Trophoblast cell (in vitro differentiated cells and primary cell): ENCODE data around the gene TRIM15.

Experiments
- DNase-seq, 2 donors: peaks; one replicate each; pipeline ENCODE4 v3.0.0-alpha.2; 2016
- H2AFZ ChIP-seq: 2 replicates; pipeline ENCODE4 v1.6.1; 2013; ENCODE audit warnings: low read length, moderate library complexity, mild to moderate bottlenecking; ENCODE audit not compliant: insufficient read depth, poor library complexity
- H2AK5ac ChIP-seq: 2 replicates; pipeline ENCODE4 v1.6.1; 2013; ENCODE audit warnings: mild to moderate bottlenecking, low read length
- H2BK120ac ChIP-seq: 2 replicates; pipeline ENCODE4 v1.6.1; 2013; ENCODE audit warnings: low read length, mild to moderate bottlenecking, moderate library complexity; ENCODE audit not compliant: insufficient read depth, poor library complexity
- H2BK12ac ChIP-seq: 2 replicates; pipeline ENCODE4 v1.6.1; 2013; ENCODE audit warnings: mild to moderate bottlenecking, low read length, moderate library complexity
- H2BK5ac ChIP-seq: 2 replicates; pipeline ENCODE4 v1.6.1; 2013; ENCODE audit warnings: low read length, low read depth, moderate library complexity, mild to moderate bottlenecking; ENCODE audit not compliant: poor library complexity
- H3K14ac ChIP-seq: 2 replicates; pipeline ENCODE4 v1.6.1; 2013; ENCODE audit warnings: mild to moderate bottlenecking, low read length
- H3K18ac ChIP-seq: 2 replicates; pipeline ENCODE4 v1.6.1; 2013; ENCODE audit warnings: mild to moderate bottlenecking, low read length
- H3K23ac ChIP-seq: 2 replicates; pipeline ENCODE4 v1.6.1; 2013; ENCODE audit warnings: low read length
- H3K27ac ChIP-seq: 2 replicates; pipeline ENCODE4 v1.5.1; 2013; ENCODE audit warnings: low read depth, mild to moderate bottlenecking, inconsistent platforms, low read length, moderate library complexity
- H3K27me3 ChIP-seq: 2 replicates; pipeline ENCODE4 v1.6.1; 2013; ENCODE audit warnings: inconsistent platforms, mild to moderate bottlenecking, low read length, moderate library complexity; ENCODE audit not compliant: insufficient read depth
- H3K36me3 ChIP-seq, 2 experiments: 1 replicate in 1 of 2; 2 replicates in 1 of 2; pipeline ENCODE4 v1.6.1; 2013; ENCODE audit warnings: low read length in 2 of 2, mild to moderate bottlenecking in 2 of 2, moderate library complexity in 1 of 2; ENCODE audit not compliant: insufficient read depth in 2 of 2, control insufficient read depth in 1 of 2
- H3K4ac ChIP-seq: 2 replicates; pipeline ENCODE4 v1.6.1; 2013; ENCODE audit warnings: low read depth, mild to moderate bottlenecking, low read length, moderate library complexity
- H3K4me1 ChIP-seq, 2 experiments: 1 replicate in 1 of 2; 2 replicates in 1 of 2; pipeline ENCODE4 v1.6.1; 2013; ENCODE audit warnings: low read length in 2 of 2, mild to moderate bottlenecking in 2 of 2, moderate library complexity in 1 of 2; ENCODE audit not compliant: insufficient read depth in 2 of 2, control insufficient read depth in 1 of 2
- H3K4me2 ChIP-seq: 2 replicates; pipeline ENCODE4 v1.6.1; 2013; ENCODE audit warnings: inconsistent platforms, mild to moderate bottlenecking, low read length, moderate library complexity
- H3K4me3 ChIP-seq: 2 replicates; pipeline ENCODE4 v1.5.1; 2013; ENCODE audit warnings: mild to moderate bottlenecking, low read depth, low read length, inconsistent platforms
- H3K79me1 ChIP-seq: one replicate; pipeline ENCODE4 v1.6.1; 2013; ENCODE audit warnings: low read length
- H3K79me2 ChIP-seq: 2 replicates; pipeline ENCODE4 v1.6.1; 2013; ENCODE audit warnings: low read length, mild to moderate bottlenecking; ENCODE audit not compliant: control insufficient read depth, insufficient read depth, poor library complexity
- H3K9ac ChIP-seq: 2 replicates; pipeline ENCODE4 v1.6.1; 2013; ENCODE audit warnings: mild to moderate bottlenecking, low read length
- H3K9me3 ChIP-seq: 2 replicates; pipeline ENCODE4 v1.6.1; 2013; ENCODE audit warnings: low read depth, mild to moderate bottlenecking, control low read depth, inconsistent platforms, low read length; ENCODE audit not compliant: insufficient read depth
- H4K12ac ChIP-seq: 2 replicates; pipeline ENCODE4 v1.6.1; 2013; ENCODE audit warnings: low read depth, mild to moderate bottlenecking, low read length, moderate library complexity
- H4K8ac ChIP-seq: 2 replicates; pipeline ENCODE4 v1.6.1; 2013; ENCODE audit warnings: low read depth, mild to moderate bottlenecking, low read length, moderate library complexity
- H4K91ac ChIP-seq: one replicate; pipeline ENCODE4 v1.6.1; 2013; ENCODE audit warnings: low read depth, mild to moderate bottlenecking, low read length, moderate library complexity
- WGBS: extraction: QIAGEN DNeasy Blood & Tissue Kit; methylation state at CpG from one replicate; pipeline ENCODE4 v1.1.7; 2013; ENCODE audit warnings: missing lambda C conversion rate; ENCODE audit not compliant: insufficient read length, insufficient coverage; ENCODE audit errors: extremely low coverage; 5-methylcytosine and 5-hydroxymethylcytosine counted together

TRIM15 gene

DNA sequence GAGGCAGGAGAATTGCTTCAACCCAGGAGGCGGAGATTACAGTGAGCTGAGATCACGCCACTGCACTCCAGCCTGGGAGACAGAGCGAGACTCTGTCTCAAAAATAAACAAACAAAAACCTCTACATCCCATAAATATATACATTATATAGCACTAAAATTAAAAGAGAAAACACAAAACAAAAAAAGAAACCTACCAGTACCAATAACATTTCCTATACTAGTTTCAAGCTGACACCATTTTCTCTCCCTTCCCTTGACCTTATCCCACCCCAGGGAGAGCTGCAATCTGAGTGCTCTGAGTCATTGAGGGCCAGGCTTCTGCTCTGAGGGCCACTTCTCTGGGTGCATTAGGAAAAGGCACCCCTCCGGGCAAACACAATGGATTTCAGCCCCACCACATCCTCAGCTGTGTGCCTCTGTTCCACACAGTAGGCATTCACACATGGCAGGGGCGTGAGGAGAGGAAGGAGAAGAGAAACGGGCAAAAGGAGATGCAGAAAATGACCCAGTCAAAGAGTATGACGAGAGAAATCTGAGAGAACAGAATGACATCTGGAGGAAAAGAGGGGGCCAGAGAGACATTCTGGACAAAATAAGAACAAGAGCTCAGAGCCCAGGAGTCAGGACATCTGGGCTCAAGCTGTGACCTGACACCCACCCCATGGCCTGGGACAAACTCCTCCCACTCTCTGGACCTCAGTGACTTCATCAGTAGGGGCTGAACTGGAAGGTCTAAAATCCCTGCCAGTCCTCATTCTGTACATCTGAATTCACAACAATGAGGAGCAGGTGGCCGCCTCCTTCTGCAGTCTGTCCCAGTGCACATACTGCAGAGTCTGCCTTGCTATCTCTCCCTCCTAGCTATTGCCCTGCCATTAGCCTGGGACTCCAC, 31.7 kb downstream of the TRIM15 start:
- Histone ChIP-seq H3K14ac (no peak overlapping the region), H2AFZ (no peak overlapping the region), H3K27ac (no peak overlapping the region), H3K4me2 (no peak overlapping the region), H4K8ac (no peak overlapping the region), H3K4ac (no peak overlapping the region), H3K18ac (no peak overlapping the region), H3K4me3 (no peak overlapping the region), H4K91ac (no peak overlapping the region), H2AK5ac (no peak overlapping the region), H3K4me1 (no peaks in the 10 kb centered on the region), H3K9ac (no peak overlapping the region), H2BK120ac (no peak overlapping the region), H3K79me1 (no peaks in the 10 kb centered on the region), H3K36me3 (peaks cover 44 to 59% of the 10 kb centered on the region in 2 experiments), H3K23ac (no peak overlapping the region), H3K27me3 (no peaks in the 10 kb centered on the region), H4K12ac (no peak overlapping the region), H3K79me2 (no peaks in the 10 kb centered on the region), H2BK12ac (no peak overlapping the region), H2BK5ac (no peak overlapping the region), H3K9me3 (peaks cover 1% of the 10 kb centered on the region)
- no CpG with 5 or more reads among the region's 8 CpGs for WGBS
- no peak for DNase-seq

DNA sequence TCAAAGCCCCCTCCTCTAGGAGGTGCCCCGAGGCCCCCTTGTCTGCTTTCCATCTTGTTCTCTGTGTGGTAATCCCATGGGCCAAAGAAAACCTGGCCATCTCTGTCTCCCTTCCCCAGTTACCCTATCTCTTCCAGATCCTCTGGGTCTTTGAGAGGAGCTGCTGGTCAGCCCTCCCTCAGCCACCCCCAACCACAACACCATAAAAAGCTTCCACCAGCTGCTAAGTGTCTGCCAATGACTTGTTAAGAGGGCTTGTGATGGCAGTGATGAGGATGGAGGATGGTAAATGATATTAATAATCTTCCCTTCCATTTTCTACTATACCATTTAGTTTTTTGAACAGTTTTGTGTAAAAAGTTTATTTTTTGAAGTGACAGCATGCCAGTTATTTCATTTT, 32.6 kb downstream of the TRIM15 start:
- no peak overlapping the region for H4K91ac ChIP-seq
- H3K27ac ChIP-seq: no peak overlapping the region
- H3K79me1 ChIP-seq: no peaks in the 10 kb centered on the region
- H3K23ac ChIP-seq: no peak overlapping the region
- H2BK120ac ChIP-seq: no peak overlapping the region
- H3K79me2 ChIP-seq: no peaks in the 10 kb centered on the region
- no peak overlapping the region for H3K14ac ChIP-seq
- no CpG with 5 or more reads among the region's 1 CpG for WGBS
- H4K12ac ChIP-seq: no peak overlapping the region
- H3K9ac ChIP-seq: no peak overlapping the region
- H3K9me3 ChIP-seq: peaks cover 1% of the 10 kb centered on the region
- peaks cover 45 to 58% of the 10 kb centered on the region in 2 experiments for H3K36me3 ChIP-seq
- no peak overlapping the region for H2BK5ac ChIP-seq
- no peak overlapping the region for H2AFZ ChIP-seq
- no peak overlapping the region for H2BK12ac ChIP-seq
- no peak for DNase-seq
- H3K4ac ChIP-seq: no peak overlapping the region
- no peak overlapping the region for H3K18ac ChIP-seq
- H3K27me3 ChIP-seq: no peaks in the 10 kb centered on the region
- no peak overlapping the region for H4K8ac ChIP-seq
- no peak overlapping the region for H3K4me3 ChIP-seq
- no peaks in the 10 kb centered on the region for H3K4me1 ChIP-seq
- H3K4me2 ChIP-seq: no peak overlapping the region
- H2AK5ac ChIP-seq: no peak overlapping the region

DNA sequence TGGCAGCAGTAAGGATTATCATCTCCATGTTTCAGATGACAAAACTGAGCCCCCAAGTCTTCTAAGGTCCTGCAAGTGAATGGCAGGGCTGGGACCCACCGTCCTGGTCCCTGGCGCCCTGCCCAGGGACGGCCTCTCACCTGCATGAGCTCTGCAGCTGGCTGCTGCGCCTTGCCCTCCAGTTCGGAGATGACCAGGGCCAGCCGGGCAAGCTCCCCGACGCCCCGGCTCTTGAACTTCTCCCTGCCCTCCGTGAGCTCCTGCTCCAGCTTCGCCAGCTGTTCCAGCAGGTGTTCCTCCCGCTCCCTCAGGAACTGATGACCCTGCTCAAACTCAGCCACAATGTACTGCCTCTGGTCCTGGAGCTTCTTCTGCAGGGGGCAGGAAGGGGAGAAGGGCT, 33.0 kb downstream of the TRIM15 start:
- no peak overlapping the region for H4K8ac ChIP-seq
- no peaks in the 10 kb centered on the region for H3K79me1 ChIP-seq
- H3K9ac ChIP-seq: no peak overlapping the region
- no peak overlapping the region for H2BK120ac ChIP-seq
- H2BK12ac ChIP-seq: no peak overlapping the region
- no peak overlapping the region for H3K4ac ChIP-seq
- H3K4me2 ChIP-seq: no peak overlapping the region
- no CpG with 5 or more reads among the region's 12 CpGs for WGBS
- H3K4me3 ChIP-seq: no peak overlapping the region
- H2AK5ac ChIP-seq: no peak overlapping the region
- H3K18ac ChIP-seq: no peak overlapping the region
- no peaks in the 10 kb centered on the region for H3K79me2 ChIP-seq
- no peak overlapping the region for H4K91ac ChIP-seq
- no peak overlapping the region for H3K23ac ChIP-seq
- no peak overlapping the region for H3K27ac ChIP-seq
- no peak overlapping the region for H3K14ac ChIP-seq
- H2AFZ ChIP-seq: no peak overlapping the region
- H3K4me1 ChIP-seq: no peaks in the 10 kb centered on the region
- no peak overlapping the region for H4K12ac ChIP-seq
- no peak overlapping the region for H2BK5ac ChIP-seq
- no peaks in the 10 kb centered on the region for H3K27me3 ChIP-seq
- DNase-seq: no peak
- peaks cover 1% of the 10 kb centered on the region for H3K9me3 ChIP-seq
- peaks cover 45 to 56% of the 10 kb centered on the region in 2 experiments for H3K36me3 ChIP-seq

DNA sequence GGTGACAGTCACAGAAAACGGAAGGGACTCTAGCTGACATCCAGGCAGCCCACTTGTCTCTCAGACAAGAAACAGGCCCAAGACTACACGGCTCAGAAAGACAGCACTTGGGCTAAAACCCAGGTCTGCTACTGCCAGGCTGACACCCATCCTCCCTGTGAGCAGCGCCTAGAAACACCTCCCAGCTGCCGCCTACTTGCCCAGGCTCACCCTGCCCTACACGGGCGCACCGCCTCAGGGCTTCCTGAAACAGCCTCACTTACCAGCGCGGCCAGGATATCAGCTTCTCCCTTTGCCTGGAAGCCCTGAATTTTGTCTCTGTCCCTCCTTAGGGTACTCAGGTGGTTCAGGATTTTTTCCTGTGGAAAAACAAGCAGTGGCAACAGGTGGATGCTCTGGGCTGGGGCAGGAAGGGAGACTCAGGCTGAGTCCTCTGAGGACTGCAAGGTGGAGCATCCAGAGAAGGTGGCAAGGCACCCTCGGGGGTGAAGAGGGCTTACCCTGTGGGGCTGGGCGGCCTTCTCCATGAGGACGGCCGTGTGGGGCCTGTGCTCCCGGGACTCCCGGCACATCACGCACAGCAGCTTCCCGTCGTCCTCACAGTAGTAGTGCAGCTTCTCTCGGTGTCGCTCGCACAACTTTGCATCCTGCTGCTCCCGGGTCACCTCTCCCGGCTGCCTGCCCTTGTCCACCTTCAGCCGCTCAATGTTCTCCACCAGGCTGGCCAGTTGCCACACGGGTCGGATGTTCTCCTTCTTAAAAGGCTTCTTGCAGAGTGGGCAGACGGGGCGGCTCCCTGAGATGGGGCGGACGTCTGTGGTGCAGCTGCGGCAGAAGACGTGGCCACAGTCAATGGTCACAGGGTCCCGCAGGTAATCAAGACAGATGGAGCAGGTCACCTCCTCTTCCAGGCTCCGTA, 35.1 kb downstream of the TRIM15 start:
- Histone ChIP-seq H3K4ac (no peak overlapping the region), H3K14ac (no peak overlapping the region), H4K91ac (no peak overlapping the region), H2AK5ac (no peak overlapping the region), H3K4me1 (no peaks in the 10 kb centered on the region), H3K4me3 (no peak overlapping the region), H3K27me3 (no peaks in the 10 kb centered on the region), H2BK5ac (no peak overlapping the region), H3K27ac (no peak overlapping the region), H2BK12ac (no peak overlapping the region), H4K8ac (no peak overlapping the region), H2AFZ (no peak overlapping the region), H3K23ac (no peak overlapping the region), H3K36me3 (peaks cover 39 to 49% of the 10 kb centered on the region in 2 experiments), H3K79me2 (no peaks in the 10 kb centered on the region), H4K12ac (no peak overlapping the region), H2BK120ac (no peak overlapping the region), H3K4me2 (no peak overlapping the region), H3K9ac (no peak overlapping the region), H3K9me3 (peaks cover 1% of the 10 kb centered on the region), H3K18ac (no peak overlapping the region), H3K79me1 (no peaks in the 10 kb centered on the region)
- no peak for DNase-seq
- no CpG with 5 or more reads among the region's 34 CpGs for WGBS
